Measurements from ENCODE around the gene THSD7A. TPM values are rescaled to one million over a fixed set of nuclear protein-coding genes. Genes with fewer than 3 reads are reported as not detected.

THSD7A gene
- total RNA-seq, 3 donors from 2014 or later (not counting 1 experiment from before 2014, with no cell fraction given) = 0.29 to 8.6 TPM; not detected in 1

DNA sequence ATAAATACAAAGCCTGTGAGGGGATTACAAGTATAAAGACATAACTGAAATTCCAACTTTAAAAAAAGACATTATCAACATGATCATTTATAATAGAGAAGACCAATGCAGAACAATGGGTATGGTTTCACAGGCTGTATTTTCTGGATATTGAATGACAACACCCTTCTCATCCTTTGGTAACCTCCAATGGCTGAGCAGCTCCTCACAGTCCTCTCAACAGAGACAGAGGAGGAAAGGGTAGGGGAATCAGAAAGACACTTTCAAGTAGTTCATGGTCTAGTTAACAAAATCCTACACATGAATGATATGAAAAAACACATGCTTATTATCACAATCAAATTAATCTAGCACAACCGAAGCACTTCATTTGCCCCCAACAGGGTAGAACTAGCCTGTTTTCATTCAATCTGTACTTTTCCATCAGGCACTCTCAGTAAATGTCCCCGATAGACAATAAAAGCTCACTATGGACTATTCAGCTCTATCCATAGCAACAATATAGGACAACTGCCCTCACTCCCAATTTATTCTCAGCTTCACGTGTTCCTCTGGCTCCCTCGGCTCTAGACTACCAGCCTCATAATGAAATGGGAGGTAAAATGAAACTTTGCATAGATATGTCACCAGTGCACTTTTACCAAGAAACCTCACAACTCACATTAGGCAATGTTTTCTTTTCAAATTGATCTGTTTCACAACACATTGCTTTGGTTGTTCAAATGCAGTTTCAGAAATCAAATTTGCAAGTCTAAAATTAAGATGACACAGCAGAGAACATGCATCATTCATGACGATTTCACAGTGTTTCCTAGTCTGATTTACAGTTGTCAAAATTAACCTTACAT lies 211.4 kb downstream of the THSD7A start:
- 83% methylated on average over 3 of the region's 5 CpGs for WGBS (ENCODE audit: insufficient coverage)
- Histone ChIP-seq H3K27me3 (ENCODE audit: control insufficient read depth, insufficient read depth, low read length) (no peaks in the 10 kb centered on the region), H3K4me3 (ENCODE audit: low read length) (no peak overlapping the region), H3K36me3 (ENCODE audit: control insufficient read depth, insufficient read depth, low read length) (no peaks in the 10 kb centered on the region), H3K27ac (ENCODE audit: low read length) (no peak overlapping the region), H3K9me3 (ENCODE audit: control insufficient read depth, insufficient read depth, low read length) (no peaks in the 10 kb centered on the region), H3K4me1 (ENCODE audit: control insufficient read depth, insufficient read depth, low read length) (no peaks in the 10 kb centered on the region)
- no peaks in the 10 kb centered on the region for H3K36me3 Mint-ChIP-seq
- H3K9me3 Mint-ChIP-seq = peaks cover 11 to 20% of the 10 kb centered on the region in 2 donors
- ATAC-seq (no peak), DNase-seq (no peak)
- no peaks in the 10 kb centered on the region for H3K4me1 Mint-ChIP-seq
- H3K4me3 Mint-ChIP-seq = no peak overlapping the region
- intact Hi-C loops (cut with micrococcal nuclease) = no loop called here
- H3K27me3 Mint-ChIP-seq (ENCODE audit: low read depth in 2 of 2) = no peaks in the 10 kb centered on the region
- TF ChIP-seq, protein P1, sequence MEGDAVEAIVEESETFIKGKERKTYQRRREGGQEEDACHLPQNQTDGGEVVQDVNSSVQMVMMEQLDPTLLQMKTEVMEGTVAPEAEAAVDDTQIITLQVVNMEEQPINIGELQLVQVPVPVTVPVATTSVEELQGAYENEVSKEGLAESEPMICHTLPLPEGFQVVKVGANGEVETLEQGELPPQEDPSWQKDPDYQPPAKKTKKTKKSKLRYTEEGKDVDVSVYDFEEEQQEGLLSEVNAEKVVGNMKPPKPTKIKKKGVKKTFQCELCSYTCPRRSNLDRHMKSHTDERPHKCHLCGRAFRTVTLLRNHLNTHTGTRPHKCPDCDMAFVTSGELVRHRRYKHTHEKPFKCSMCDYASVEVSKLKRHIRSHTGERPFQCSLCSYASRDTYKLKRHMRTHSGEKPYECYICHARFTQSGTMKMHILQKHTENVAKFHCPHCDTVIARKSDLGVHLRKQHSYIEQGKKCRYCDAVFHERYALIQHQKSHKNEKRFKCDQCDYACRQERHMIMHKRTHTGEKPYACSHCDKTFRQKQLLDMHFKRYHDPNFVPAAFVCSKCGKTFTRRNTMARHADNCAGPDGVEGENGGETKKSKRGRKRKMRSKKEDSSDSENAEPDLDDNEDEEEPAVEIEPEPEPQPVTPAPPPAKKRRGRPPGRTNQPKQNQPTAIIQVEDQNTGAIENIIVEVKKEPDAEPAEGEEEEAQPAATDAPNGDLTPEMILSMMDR (IDR thresholded peaks at IDR 0.05) = no peak
- no peak overlapping the region for H3K27ac Mint-ChIP-seq

DNA sequence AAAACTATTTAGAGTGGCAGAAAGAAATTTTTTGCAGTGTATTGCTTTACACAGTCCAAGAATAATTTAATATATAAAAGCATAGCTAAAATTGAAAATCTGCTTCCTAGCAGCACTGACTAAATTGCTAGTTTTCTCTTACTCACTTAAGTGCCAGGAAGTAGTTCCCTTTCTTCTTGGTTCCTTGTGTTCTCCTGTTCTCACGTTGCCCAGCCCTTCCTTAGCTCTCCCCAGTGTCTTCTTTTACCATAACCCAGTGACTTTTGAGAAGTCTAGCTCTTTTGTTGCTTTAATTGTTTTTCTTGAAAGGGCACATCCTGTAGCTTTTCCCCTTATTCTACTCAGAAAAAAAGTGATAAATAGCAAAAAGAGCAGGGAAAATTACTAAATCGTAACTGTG lies 215.5 kb downstream of the THSD7A start:
- TF ChIP-seq, protein P1 (IDR thresholded peaks at IDR 0.05) = no peak
- Histone ChIP-seq H3K4me3 (ENCODE audit: low read length) (no peak overlapping the region), H3K27me3 (ENCODE audit: control insufficient read depth, insufficient read depth, low read length) (no peaks in the 10 kb centered on the region), H3K4me1 (ENCODE audit: control insufficient read depth, insufficient read depth, low read length) (no peaks in the 10 kb centered on the region), H3K36me3 (ENCODE audit: control insufficient read depth, insufficient read depth, low read length) (no peaks in the 10 kb centered on the region), H3K9me3 (ENCODE audit: control insufficient read depth, insufficient read depth, low read length) (no peaks in the 10 kb centered on the region), H3K27ac (ENCODE audit: low read length) (no peak overlapping the region)
- no peak overlapping the region for H3K4me3 Mint-ChIP-seq
- H3K27me3 Mint-ChIP-seq (ENCODE audit: low read depth in 2 of 2) = no peaks in the 10 kb centered on the region
- no peaks in the 10 kb centered on the region for H3K36me3 Mint-ChIP-seq
- ATAC-seq (no peak), DNase-seq (no peak)
- 10% methylated on average over 1 of the region's 2 CpGs for WGBS (ENCODE audit: insufficient coverage)
- H3K4me1 Mint-ChIP-seq = no peaks in the 10 kb centered on the region
- intact Hi-C loops (cut with micrococcal nuclease) = no loop called here
- H3K9me3 Mint-ChIP-seq = peaks cover 14 to 22% of the 10 kb centered on the region in 2 donors
- no peak overlapping the region for H3K27ac Mint-ChIP-seq

DNA sequence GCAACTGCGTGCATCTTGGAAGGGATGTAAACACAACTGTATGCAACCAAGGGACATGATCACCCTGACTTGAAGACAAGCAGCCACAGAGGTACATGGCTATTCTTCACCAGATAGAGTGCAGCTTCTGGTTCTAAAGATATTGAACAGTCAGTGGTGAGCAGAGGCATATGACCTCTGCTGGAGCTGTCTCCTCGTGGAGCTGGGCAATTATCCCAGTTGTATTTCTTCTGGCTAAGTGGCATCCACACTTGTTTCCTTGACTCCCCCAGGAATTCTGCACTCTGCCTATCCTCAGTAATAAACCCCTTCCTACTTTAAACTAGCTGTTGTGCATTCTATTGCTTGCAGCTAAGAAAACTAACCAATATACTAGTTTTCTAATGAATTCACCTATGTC lies 216.8 kb downstream of the THSD7A start:
- TF ChIP-seq, protein P1 (IDR thresholded peaks at IDR 0.05) = no peak
- Mint-ChIP-seq H3K27ac (no peak overlapping the region), H3K27me3 (ENCODE audit: low read depth in 2 of 2) (no peaks in the 10 kb centered on the region), H3K4me1 (no peaks in the 10 kb centered on the region), H3K4me3 (no peak overlapping the region), H3K36me3 (no peaks in the 10 kb centered on the region), H3K9me3 (peaks cover 13 to 22% of the 10 kb centered on the region in 2 donors)
- Histone ChIP-seq H3K4me1 (ENCODE audit: control insufficient read depth, insufficient read depth, low read length) (no peaks in the 10 kb centered on the region), H3K9me3 (ENCODE audit: control insufficient read depth, insufficient read depth, low read length) (no peaks in the 10 kb centered on the region), H3K27me3 (ENCODE audit: control insufficient read depth, insufficient read depth, low read length) (no peaks in the 10 kb centered on the region), H3K27ac (ENCODE audit: low read length) (no peak overlapping the region), H3K4me3 (ENCODE audit: low read length) (no peak overlapping the region), H3K36me3 (ENCODE audit: control insufficient read depth, insufficient read depth, low read length) (no peaks in the 10 kb centered on the region)
- ATAC-seq (no peak), DNase-seq (no peak)
- 89% methylated on average over 2 of the region's 2 CpGs for WGBS (ENCODE audit: insufficient coverage)
- intact Hi-C loops (cut with micrococcal nuclease) = no loop called here

Measured in natural killer cell (primary cell).